Glomerular visceral epithelial cell (primary cell): ENCODE results near the gene SLC29A3.
A peak's percentile ranks its signal among the peaks of the same experiment; 100 is the strongest.

Experiments used
- DNase-seq: peaks from one replicate; pipeline ENCODE4 v3.0.0-alpha.2; 2016; ENCODE audit errors: extremely low spot score

SLC29A3 gene

DNA sequence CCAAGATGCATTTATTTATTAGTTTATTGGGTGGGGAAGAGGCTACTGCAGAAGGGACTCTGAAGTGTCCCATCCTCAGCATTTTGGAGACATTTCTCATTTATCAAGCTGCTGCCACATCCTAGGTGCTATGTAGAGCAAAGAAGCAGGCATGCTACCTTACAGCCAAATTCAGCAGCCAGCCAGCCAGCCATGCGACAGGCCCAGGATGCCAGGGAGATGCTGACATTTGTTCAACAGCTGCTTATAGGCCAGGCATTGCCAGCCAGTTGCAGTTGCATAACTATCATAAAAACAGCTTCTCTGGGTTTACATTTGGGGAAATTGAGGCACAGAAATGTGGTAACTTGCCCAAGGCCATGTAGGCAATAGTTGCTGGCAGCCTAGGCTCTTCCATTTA is 2.3 kb downstream of the SLC29A3 start:
- no peak for DNase-seq

DNA sequence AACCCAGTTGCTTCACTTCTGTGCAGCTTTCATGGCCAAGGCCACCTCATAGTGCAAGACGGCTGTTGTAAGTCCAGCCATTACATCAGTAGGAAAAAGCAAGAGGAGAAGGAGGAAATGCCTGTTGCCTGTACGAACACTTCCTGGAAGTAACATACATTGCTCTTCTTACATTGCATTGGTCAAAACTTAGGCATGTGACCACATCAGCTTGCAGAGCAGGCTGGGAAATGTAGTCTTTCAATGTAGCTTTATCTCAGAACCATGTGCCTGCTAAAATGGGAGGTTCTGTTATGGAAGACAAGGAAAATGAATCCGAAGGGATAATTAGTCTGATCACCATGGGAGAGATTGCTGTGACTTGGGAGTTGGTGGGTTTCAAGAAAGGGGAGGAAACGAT is 4.3 kb downstream of the SLC29A3 start:
- DNase-seq: no peak

- DNase-seq: no peak
Measured at GRCh38 chr10:71324743-71325142, 5.7 kb downstream of the SLC29A3 start.

DNA sequence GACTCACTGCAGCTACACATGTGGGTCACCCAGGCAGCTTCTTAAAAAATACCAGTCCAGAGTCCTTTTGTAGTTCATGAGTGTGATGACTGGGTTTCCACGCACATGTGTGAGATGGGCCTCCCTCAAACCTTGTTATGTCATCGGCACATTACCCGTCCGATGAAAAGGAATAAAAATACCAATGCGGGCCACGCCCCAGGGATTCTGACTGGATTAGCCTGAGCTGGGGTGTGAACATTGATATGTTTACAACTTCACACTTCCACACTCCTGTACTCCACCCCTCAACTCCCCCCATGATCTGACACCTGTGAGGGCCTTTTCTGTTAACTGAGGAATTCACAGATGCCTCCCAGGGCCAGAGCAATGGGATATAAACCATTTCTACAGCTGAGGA is 6.2 kb downstream of the SLC29A3 start:
- no peak for DNase-seq

- DNase-seq: no peak
Measured at GRCh38 chr10:71326464-71326881, 7.4 kb downstream of the SLC29A3 start.

DNA sequence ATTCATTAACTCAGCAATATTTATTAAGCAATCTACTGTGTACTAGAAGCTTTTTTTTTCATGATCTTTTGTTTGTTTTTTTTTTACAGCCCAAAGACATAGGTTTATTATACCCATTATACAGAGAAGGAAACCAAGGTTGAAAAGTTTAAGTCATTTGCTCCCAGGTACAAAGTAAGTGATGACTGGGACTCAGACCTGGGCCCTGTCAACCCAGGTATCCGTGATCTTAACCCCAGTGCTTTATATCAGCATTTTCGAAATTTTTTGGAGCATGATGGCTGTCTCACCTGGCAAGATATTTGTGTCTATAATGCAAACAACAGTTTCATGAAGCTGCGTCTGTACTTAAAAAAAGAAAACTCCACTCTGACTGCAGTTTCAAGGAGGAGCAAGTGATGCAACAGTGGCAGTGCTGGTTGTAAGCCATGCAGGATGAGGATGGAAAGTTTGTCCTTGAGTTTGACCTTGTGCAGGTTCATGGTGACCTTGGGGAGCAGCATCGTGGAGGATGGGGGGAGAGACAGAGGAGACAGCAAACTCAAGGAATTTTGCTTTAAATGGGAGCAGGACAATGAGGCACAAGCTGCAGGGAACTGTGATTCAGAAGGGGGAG is 11.8 kb downstream of the SLC29A3 start:
- no peak for DNase-seq

GRCh38 chr10:71331736-71332135 is 12.7 kb downstream of the SLC29A3 start:
- DNase-seq: no peak

DNA sequence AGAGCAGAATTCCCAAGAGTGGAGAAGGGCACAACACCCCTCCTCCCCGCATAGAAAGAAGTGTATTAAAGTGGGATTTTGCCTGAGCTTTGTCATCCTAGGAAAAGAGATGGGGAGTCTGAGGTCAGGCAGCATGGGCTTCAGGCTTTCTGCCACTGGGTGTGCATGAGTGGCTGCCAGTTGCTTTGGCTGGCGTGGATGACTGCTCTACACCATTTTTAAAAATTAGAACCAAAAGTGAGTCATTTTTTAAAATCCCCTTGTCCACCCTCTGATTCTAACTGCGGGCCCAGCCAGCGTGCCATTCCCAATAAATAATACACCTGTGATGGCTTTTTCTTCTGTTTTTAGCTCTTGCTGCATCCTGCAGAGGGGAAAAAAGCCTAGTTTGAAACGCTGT is 13.4 kb downstream of the SLC29A3 start:
- DNase-seq: peak; percentile 13

DNA sequence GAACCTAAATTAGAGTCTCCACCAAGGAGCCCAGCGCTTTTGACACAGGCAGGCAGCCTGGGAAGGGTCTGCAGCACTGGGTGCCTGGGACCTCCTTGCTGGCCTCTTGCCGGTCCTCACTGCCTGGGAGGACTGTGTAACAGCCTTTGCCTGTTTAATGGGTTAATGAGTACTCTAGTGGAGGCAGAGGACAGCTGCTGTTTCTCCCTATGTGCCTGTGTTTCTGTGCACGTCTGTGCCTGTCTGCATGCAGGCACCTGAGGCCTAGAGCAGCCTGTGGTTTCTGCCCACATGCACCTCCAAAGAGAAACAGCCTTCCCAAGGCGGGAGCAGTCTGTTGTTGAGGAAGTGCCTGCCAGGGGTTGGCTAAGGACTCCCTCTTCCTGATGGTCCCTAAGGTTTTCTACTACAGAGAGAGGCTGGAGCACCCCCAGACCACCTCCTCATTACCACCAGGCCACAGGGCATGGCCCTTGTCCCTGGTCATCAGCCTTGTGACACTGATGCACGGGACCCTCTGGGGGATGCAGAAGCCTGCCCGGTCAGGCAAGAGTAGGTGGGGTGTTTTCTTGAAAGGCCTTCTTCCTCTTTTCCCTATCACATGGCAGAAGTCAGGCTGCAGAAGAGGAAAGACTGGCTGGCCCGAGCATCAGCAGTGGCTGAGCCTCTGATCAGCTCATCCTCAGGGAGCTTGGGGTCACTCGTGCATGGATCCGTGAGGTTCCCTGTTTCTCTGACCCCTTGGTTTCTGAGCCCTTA is 14.2 kb downstream of the SLC29A3 start:
- DNase-seq: peak; percentile 17

- DNase-seq: no peak
Measured at GRCh38 chr10:71334221-71334791, 15.2 kb downstream of the SLC29A3 start.

- no peak for DNase-seq
Measured at GRCh38 chr10:71335173-71335708, 16.2 kb downstream of the SLC29A3 start.

DNA sequence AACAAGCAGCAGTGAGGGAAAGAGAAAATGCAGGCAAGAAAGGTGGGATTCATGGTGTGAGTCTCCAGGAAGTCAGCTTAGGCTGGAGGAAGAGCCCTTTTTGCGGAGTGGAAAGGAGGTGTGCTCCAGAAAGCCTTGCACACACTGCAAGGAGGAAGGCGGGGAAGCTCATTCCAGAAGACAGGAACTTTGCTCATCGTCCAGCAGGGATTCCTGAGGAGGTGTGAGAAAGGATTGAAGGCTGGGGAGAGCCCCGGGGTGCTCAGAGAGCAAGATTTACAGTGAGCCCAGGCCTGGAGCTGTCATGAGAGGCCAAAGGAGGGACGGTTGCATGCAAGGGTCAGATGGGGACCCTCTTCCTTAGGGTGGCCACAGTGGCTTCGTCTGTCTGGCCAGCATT is 17.6 kb downstream of the SLC29A3 start:
- DNase-seq: no peak

GRCh38 chr10:71337219-71337701 is 18.2 kb downstream of the SLC29A3 start:
- DNase-seq: peak; percentile 63

DNA sequence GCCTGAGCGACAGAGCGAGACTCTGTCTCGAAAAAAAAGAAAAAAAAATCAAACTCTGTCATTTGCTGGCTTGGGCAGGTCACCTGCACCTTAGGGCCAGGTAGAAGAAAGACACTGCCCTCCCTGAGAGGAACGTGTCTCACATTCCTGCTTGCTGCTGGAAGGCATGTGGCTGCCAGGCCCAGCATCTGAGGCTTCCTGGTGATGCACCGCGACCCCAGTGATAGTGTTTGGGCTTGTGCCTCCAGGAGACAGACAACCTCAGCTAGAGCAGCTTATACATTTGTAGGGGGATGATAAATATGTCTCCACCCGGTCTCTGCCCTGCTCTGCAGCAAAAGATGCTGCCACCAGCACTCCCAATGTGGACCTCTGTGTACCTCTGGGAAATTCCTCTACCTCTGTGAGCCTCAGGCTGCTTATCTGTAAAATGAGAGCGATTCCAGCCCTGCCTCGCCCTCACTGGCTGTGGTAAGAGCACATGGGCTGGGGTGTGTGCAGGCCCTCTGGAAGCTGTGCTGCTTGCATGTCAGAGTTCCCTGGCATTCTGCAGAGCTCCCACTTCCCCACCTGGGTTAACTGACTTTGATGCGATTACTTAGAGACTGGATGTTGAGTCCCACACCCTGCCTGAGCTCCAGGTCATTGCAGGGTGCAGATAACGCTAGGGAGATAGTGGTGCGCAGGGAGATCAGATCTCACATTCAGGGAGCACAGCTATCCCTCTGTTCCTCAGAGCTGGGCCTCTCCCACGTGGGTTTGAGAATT is 19.9 kb downstream of the SLC29A3 start:
- DNase-seq: no peak

DNA sequence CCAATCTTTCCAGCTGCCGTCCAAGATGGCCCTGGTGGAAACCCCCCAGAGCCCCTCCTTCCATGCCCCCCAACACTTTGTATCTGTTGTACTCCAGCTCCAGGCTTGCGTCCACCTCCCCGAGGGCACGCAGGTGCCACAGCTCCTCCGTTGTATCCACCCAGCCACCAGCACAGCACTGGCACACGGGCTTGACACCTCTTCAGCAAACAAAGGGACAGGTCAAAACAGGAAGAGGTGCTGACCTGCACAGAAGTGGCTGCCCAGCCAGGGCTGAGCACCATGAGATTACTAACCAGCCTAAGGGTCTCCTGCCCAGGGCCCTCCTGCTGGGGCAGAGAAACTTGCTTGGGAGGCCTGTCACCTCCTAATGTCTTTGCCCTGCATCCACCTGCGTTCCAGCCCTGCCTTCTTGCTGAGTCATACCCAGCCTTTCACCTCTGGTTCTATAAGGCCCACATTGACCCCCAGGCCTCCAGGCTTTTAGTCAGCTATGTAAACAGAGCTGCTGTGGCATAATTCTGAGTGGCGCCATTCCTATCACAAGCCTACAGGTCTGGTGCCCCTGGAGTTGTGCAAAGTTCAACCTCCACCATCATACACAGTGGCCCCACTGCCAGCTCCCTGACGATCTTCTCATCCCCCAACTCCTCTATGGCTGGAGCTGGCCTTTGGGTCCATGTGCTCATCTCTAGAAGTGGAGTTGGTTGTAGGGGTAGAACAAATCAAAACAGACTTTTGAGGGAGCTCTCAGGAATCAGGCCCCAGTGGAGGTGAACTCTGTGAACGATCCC is 20.9 kb downstream of the SLC29A3 start:
- peak; percentile 25 for DNase-seq

DNA sequence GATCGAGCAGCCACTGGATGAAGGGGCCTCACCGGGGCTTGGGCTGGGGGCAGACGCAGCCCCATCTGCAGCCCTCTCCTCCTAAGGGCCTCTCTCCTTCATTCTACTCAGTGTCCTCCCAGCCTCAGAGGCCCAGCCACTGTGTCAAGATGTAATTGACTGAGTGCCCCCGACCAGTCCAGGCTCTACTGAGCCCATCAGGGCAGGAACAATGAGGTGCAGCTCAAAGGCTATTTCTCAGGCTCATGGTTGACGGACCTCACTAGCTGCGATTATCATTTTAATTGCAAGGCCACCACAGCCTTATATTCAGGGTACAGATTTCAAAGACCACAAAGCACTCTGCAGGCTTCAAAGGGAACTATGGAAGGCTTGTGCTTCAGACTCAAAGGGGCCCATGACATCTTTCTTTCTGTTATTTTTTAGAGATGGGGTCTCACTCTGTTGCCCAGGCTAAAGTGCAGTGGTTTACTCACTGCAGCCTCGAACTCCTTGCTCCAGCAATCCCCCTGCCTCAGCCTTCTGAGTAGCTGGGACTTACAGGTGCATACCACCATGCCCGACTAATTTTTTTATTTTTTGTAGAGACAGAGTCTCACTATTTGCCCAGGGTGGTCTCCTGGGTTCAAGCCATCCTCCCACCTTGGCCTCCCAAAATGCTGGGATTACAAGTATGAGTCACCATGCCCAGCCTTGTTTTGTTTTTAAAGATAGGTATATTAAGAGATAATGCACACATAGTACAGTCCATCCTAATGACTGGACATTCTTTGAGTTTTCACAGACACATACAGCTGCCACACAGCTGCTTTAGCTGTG is 23.7 kb downstream of the SLC29A3 start:
- no peak for DNase-seq

GRCh38 chr10:71343392-71343773 is 24.3 kb downstream of the SLC29A3 start:
- no peak for DNase-seq

GRCh38 chr10:71344154-71344925 is 25.3 kb downstream of the SLC29A3 start:
- DNase-seq: no peak

- no peak for DNase-seq
Measured at GRCh38 chr10:71344993-71345480, 26.0 kb downstream of the SLC29A3 start.
